GM12875 (cell line): ENCODE results near the gene HIPK2.

ENCODE experiments used
- H3K4me3 ChIP-seq: one replicate; pipeline ENCODE4 v1.5.1; 2011; ENCODE audit warnings: low read depth, low read length, control low read depth
- TF ChIP-seq, protein P1 (sequence below): IDR thresholded peaks from 2 replicates; pipeline ENCODE4 v1.5.1; 2011; ENCODE audit warnings: low read depth, mild to moderate bottlenecking, control low read depth, inconsistent platforms, low read length, moderate library complexity, borderline replicate concordance; ENCODE audit not compliant: insufficient read depth

Gene HIPK2

DNA sequence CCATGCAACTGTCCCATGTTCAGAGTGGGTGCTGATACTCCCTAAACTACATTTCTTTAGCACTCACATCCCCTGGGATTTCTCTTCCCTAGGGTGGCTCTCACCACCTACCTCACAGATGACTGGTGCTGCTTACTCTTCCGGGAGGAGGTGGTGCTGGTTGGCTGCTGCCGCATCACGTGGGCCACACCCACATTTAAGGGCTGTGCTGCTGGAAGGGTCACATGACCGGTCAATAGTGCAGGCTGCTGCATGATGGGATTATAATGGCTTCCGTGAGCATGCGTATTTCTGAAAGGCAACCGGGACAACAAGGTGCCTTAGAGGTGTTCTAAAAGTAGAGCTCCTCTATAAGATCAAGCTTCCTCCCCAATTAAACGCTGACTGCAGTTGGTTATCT lies 177.5 kb downstream of the HIPK2 start:
- TF ChIP-seq, protein P1, sequence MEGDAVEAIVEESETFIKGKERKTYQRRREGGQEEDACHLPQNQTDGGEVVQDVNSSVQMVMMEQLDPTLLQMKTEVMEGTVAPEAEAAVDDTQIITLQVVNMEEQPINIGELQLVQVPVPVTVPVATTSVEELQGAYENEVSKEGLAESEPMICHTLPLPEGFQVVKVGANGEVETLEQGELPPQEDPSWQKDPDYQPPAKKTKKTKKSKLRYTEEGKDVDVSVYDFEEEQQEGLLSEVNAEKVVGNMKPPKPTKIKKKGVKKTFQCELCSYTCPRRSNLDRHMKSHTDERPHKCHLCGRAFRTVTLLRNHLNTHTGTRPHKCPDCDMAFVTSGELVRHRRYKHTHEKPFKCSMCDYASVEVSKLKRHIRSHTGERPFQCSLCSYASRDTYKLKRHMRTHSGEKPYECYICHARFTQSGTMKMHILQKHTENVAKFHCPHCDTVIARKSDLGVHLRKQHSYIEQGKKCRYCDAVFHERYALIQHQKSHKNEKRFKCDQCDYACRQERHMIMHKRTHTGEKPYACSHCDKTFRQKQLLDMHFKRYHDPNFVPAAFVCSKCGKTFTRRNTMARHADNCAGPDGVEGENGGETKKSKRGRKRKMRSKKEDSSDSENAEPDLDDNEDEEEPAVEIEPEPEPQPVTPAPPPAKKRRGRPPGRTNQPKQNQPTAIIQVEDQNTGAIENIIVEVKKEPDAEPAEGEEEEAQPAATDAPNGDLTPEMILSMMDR, result no peak

GRCh38 chr7:139598642-139599041 lies 179.2 kb downstream of the HIPK2 start:
- TF ChIP-seq, protein P1, result no peak

More for the DNA sequence above, 177.5 kb downstream of the HIPK2 start:
- no peak overlapping the region for H3K4me3 ChIP-seq

DNA sequence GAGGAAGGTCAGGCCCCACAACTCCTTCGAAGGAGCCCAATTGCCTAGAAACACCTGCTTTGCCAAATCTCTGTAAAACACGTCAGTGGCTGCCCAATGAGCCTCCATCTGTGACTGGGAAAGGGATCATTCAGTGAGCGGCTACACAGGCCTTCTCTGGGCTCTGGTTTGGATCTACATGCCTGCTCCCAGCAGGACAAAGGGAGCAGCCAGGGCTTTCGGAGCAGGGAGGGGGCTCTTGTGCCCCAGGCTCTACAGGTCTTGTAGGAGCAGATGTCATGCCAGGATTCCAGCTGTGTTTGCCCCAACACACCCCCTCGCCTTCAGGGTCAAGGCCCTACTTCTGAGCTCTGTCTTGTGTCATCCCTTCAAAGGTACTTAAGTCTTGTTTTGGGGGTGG lies 180.8 kb downstream of the HIPK2 start:
- TF ChIP-seq, protein P1, result no peak
- no peak overlapping the region for H3K4me3 ChIP-seq

More at GRCh38 chr7:139598642-139599041, 179.2 kb downstream of the HIPK2 start:
- H3K4me3 ChIP-seq, result no peak overlapping the region

- no peak overlapping the region for H3K4me3 ChIP-seq
- TF ChIP-seq, protein P1, result no peak
Observed at GRCh38 chr7:139596626-139597025, 181.2 kb downstream of the HIPK2 start.

- TF ChIP-seq, protein P1, result no peak
- no peak overlapping the region for H3K4me3 ChIP-seq
Observed at GRCh38 chr7:139595806-139596205, 182.0 kb downstream of the HIPK2 start.

DNA sequence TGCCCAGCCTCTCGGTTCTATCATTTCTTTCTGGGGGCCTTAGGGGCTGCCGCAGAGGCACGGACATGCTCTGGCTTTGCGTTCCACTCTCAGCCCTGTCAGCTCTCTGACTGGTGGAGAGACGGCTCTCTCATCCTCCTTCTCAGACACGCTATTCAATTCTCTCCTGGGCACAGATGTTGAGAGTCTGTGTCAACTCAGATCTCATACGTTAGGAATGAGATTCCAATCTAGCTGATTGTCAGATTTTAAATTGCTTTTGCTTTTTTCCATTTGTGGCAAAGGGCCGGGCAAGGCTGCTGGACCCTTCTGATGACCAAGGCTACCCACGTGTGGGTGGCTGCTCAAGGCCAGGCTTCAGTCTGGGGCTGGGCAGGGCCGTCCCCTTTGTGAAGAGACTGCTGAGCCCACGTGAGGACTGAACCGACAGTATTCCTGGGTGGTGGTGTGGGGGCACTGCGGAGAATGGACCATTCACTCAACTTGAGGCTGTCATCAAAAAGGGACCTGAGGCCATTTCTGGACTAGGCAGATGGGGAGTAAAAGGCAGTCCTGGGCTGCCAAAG lies 182.8 kb downstream of the HIPK2 start:
- H3K4me3 ChIP-seq, result no peak overlapping the region
- TF ChIP-seq, protein P1, result no peak

DNA sequence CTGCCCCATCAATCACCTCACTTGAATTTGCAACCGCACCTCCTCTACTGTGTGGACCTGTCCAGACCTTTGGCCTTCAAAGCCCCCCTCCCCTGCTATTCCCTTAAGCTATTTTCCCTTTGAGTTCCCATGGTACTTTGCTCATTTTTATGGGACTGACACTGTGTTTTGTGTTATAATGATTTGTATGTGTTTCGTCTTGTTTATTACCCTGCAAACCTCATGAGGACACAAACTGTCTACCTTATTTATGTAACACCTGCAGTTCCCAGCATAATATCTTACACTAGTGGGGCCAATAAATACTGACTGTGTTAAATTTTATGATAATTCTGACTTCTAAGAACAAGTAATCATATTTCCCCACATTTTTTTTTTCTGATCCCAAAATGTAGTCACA lies 183.7 kb downstream of the HIPK2 start:
- no peak overlapping the region for H3K4me3 ChIP-seq
- TF ChIP-seq, protein P1, result no peak
